ENCODE results near the gene LILRA6. TPM values are rescaled to one million over a fixed set of nuclear protein-coding genes. Genes with fewer than 3 reads are reported as not detected.

Gene LILRA6
- total and polyA plus RNA-seq, 2 of the 13 experiments (the other 11 are each of a cell fraction or from before 2014, with no cell fraction given): not detected

- TF ChIP-seq FIP1L1 (IDR thresholded peaks at IDR 0.05; ENCODE audit: borderline replicate concordance, insufficient read depth, low read depth, low read length): no peak
- TF ChIP-seq ZNF768 (CRISPR knock-in tag; IDR thresholded peaks at IDR 0.05): 0 out of 2 replicates have a peak, but pooled peaks have one; percentile 25
- TF ChIP-seq, protein P1, sequence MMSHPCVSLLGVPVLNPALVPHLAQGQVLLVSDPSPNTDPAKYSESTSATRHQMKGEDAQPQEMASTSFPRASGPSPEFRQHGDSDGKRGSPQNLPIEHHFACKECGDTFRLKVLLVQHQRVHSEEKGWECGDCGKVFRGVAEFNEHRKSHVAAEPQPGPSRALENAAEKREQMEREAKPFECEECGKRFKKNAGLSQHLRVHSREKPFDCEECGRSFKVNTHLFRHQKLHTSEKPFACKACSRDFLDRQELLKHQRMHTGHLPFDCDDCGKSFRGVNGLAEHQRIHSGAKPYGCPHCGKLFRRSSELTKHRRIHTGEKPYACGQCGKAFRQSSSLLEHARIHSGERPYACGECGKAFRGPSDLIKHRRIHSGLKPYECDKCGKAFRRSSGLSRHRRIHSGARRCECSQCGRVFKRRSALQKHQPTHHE (CRISPR knock-in tag; IDR thresholded peaks at IDR 0.05; ENCODE audit: borderline replicate concordance): 0 out of 2 replicates have a peak, but pooled peaks have one; percentile 1
- no peak for TF ChIP-seq ZNF280B (CRISPR knock-in tag; IDR thresholded peaks at IDR 0.05; ENCODE audit: borderline replicate concordance)
- TF ChIP-seq MEIS1 (CRISPR knock-in tag; IDR thresholded peaks at IDR 0.05; ENCODE audit: borderline replicate concordance): no peak
- peak; percentile 60 for TF ChIP-seq SRSF1 (optimal IDR thresholded peaks at IDR 0.05; ENCODE audit: low read depth, low read length)
- no peak for TF ChIP-seq ZNF3 (CRISPR knock-in tag; IDR thresholded peaks at IDR 0.05)
- TF ChIP-seq TCF7 (IDR thresholded peaks at IDR 0.05; ENCODE audit: low read depth): no peak
- no peak for TF ChIP-seq ZNF33A (CRISPR knock-in tag; IDR thresholded peaks at IDR 0.05; ENCODE audit: borderline replicate concordance)
- no peak for TF ChIP-seq MLXIP (CRISPR knock-in tag; IDR thresholded peaks at IDR 0.05; ENCODE audit: borderline replicate concordance)
- TF ChIP-seq ISX (CRISPR knock-in tag; conservative IDR thresholded peaks at IDR 0.05): no peak
- TF ChIP-seq NRL (CRISPR knock-in tag; IDR thresholded peaks at IDR 0.05; ENCODE audit: borderline replicate concordance): no peak; the same call in 1 of the 2 replicates
- TF ChIP-seq ZNF276 (CRISPR knock-in tag; IDR thresholded peaks at IDR 0.05; ENCODE audit: low read depth): no peak
- no peak for TF ChIP-seq SPEN (CRISPR knock-in tag; IDR thresholded peaks at IDR 0.05; ENCODE audit: low read depth)
- TF ChIP-seq ZBTB44 (CRISPR knock-in tag; IDR thresholded peaks at IDR 0.05): no peak
- TF ChIP-seq ATAD3A (CRISPR knock-in tag; IDR thresholded peaks at IDR 0.05): no peak
- TF ChIP-seq DMAP1 (CRISPR knock-in tag; IDR thresholded peaks at IDR 0.05): no peak
- TF ChIP-seq ZNF558 (CRISPR knock-in tag; IDR thresholded peaks at IDR 0.05; ENCODE audit: borderline replicate concordance): no peak; the same call in 1 of the 2 replicates
- TF ChIP-seq NFKBIZ (CRISPR knock-in tag; IDR thresholded peaks at IDR 0.05): no peak
- TF ChIP-seq ZNF616 (CRISPR knock-in tag; IDR thresholded peaks at IDR 0.05; ENCODE audit: low read depth): no peak
Measured at GRCh38 chr19:54191011-54191810, 51.4 kb downstream of the LILRA6 start, which contains the start of gene TSEN34 (continued).

All from HepG2 (cell line).